Mesenchymal stem cell (in vitro differentiated cells and primary cell): Measurements from ENCODE around the gene CFAP92.
"Not testable (repeated sequence)": the region's sequence is repeated elsewhere in the genome, so short reads cannot be mapped to it uniquely, and the experiment has no call there.

ENCODE experiments used
- DNase-seq: peaks from one replicate; pipeline ENCODE4 v3.0.0-alpha.2; 2013
- H2AFZ ChIP-seq: one replicate; pipeline ENCODE4 v1.6.1; 2013; ENCODE audit warnings: low read depth, mild to moderate bottlenecking, control low read depth, inconsistent platforms, low read length, moderate library complexity
- H2AK5ac ChIP-seq: 2 replicates; pipeline ENCODE4 v1.6.1; 2013; ENCODE audit warnings: low read length, moderate library complexity, mild to moderate bottlenecking, inconsistent platforms; ENCODE audit not compliant: severe bottlenecking
- H2BK120ac ChIP-seq: one replicate; pipeline ENCODE4 v1.6.1; 2013; ENCODE audit warnings: low read depth, mild to moderate bottlenecking, inconsistent platforms, low read length, moderate library complexity
- H2BK12ac ChIP-seq, 2 experiments: one replicate each; pipeline ENCODE4 v1.6.1; 2013; ENCODE audit warnings: inconsistent platforms in 2 of 2, low read length in 2 of 2, mild to moderate bottlenecking in 2 of 2, moderate library complexity in 2 of 2, control low read depth in 1 of 2
- H2BK15ac ChIP-seq: one replicate; pipeline ENCODE4 v1.6.1; 2013; ENCODE audit warnings: mild to moderate bottlenecking, low read depth, inconsistent platforms; ENCODE audit not compliant: poor library complexity, severe bottlenecking
- H2BK5ac ChIP-seq: 2 replicates; pipeline ENCODE4 v1.6.1; 2013; ENCODE audit warnings: low read depth, mild to moderate bottlenecking, low read length, control low read depth, inconsistent platforms; ENCODE audit not compliant: poor library complexity, severe bottlenecking
- H3K14ac ChIP-seq, 2 experiments: one replicate each; pipeline ENCODE4 v1.6.1; 2013; ENCODE audit warnings: inconsistent platforms in 2 of 2, low read length in 2 of 2, control low read depth in 1 of 2, mild to moderate bottlenecking in 1 of 2, moderate library complexity in 1 of 2
- H3K18ac ChIP-seq, 2 experiments: one replicate each; pipeline ENCODE4 v1.6.1; 2013; ENCODE audit warnings: inconsistent platforms in 2 of 2, low read length in 2 of 2, control low read depth in 1 of 2, low read depth in 1 of 2, mild to moderate bottlenecking in 1 of 2
- H3K23ac ChIP-seq, 2 experiments: one replicate each; pipeline ENCODE4 v1.6.1; 2013; ENCODE audit warnings: inconsistent platforms in 2 of 2, low read length in 2 of 2, mild to moderate bottlenecking in 2 of 2, moderate library complexity in 2 of 2, control low read depth in 1 of 2
- H3K27ac ChIP-seq: 2 replicates; pipeline ENCODE4 v1.5.1; 2013; ENCODE audit warnings: mild to moderate bottlenecking, moderate library complexity, low read length, control low read depth, inconsistent platforms; ENCODE audit not compliant: poor library complexity, severe bottlenecking
- H3K27me3 ChIP-seq, 2 experiments: 2 replicates each; pipeline versions ENCODE4 v1.6.1 to v1.7.0; 2013; ENCODE audit warnings: low read length in 2 of 2, mild to moderate bottlenecking in 2 of 2, moderate library complexity in 2 of 2, control low read depth in 1 of 2, inconsistent platforms in 1 of 2; ENCODE audit not compliant: control insufficient read depth in 1 of 2, insufficient read depth in 1 of 2
- H3K36me3 ChIP-seq, 2 experiments: 2 replicates each; pipeline versions ENCODE4 v1.6.1 to v1.7.0; 2013; ENCODE audit warnings: low read length in 2 of 2, control low read depth in 1 of 2, inconsistent platforms in 1 of 2, low read depth in 1 of 2, mild to moderate bottlenecking in 1 of 2; ENCODE audit not compliant: insufficient read depth in 2 of 2, control insufficient read depth in 1 of 2
- H3K4ac ChIP-seq, 2 experiments: one replicate each; pipeline ENCODE4 v1.6.1; 2013; ENCODE audit warnings: inconsistent platforms in 2 of 2, low read length in 2 of 2, mild to moderate bottlenecking in 2 of 2, moderate library complexity in 2 of 2, control low read depth in 1 of 2, low read depth in 1 of 2
- H3K4me1 ChIP-seq: 2 replicates; pipeline ENCODE4 v1.6.1; 2013; ENCODE audit warnings: low read depth, low read length, control low read depth; ENCODE audit not compliant: control insufficient read depth, insufficient read depth
- H3K4me2 ChIP-seq: 2 replicates; pipeline ENCODE4 v1.6.1; 2013; ENCODE audit warnings: low read length, mild to moderate bottlenecking, inconsistent platforms; ENCODE audit not compliant: poor library complexity, severe bottlenecking
- H3K4me3 ChIP-seq, 2 experiments: 2 replicates each; pipeline versions ENCODE4 v1.5.1 to v1.7.0; 2013; ENCODE audit warnings: low read length in 2 of 2, mild to moderate bottlenecking in 2 of 2, control low read depth in 1 of 2, low read depth in 1 of 2; ENCODE audit not compliant: insufficient read depth in 1 of 2
- H3K79me1 ChIP-seq: replicated peaks from 2 replicates; pipeline ENCODE4 v1.6.1; 2013; ENCODE audit warnings: mild to moderate bottlenecking, control low read depth, low read length, inconsistent platforms; ENCODE audit not compliant: poor library complexity, severe bottlenecking
- H3K9ac ChIP-seq: 2 replicates; pipeline ENCODE4 v1.7.0; 2013; ENCODE audit warnings: mild to moderate bottlenecking, low read length, moderate library complexity
- H3K9me3 ChIP-seq: 2 replicates; pipeline ENCODE4 v1.7.0; 2013; ENCODE audit warnings: mild to moderate bottlenecking, low read length; ENCODE audit not compliant: control insufficient read depth
- H4K8ac ChIP-seq: one replicate; pipeline ENCODE4 v1.6.1; 2013; ENCODE audit warnings: inconsistent platforms, mild to moderate bottlenecking, low read length, moderate library complexity
- H4K91ac ChIP-seq: one replicate; pipeline ENCODE4 v1.6.1; 2013; ENCODE audit warnings: mild to moderate bottlenecking, low read length, inconsistent platforms
- WGBS: methylation state at CpG from one replicate; pipeline ENCODE4 v1.1.7; 2013; ENCODE audit warnings: mixed read lengths; 5-methylcytosine and 5-hydroxymethylcytosine counted together

CFAP92 gene

GRCh38 chr3:128872282-128872681, 121.6 kb downstream of the CFAP92 start:
- no peak overlapping the region for H4K91ac ChIP-seq
- no peak overlapping the region for H2AK5ac ChIP-seq
- no peak overlapping the region for H3K14ac ChIP-seq
- no peak overlapping the region for H3K4me3 ChIP-seq
- no peak overlapping the region for H2BK15ac ChIP-seq
- WGBS, result 74% methylated on average over 4 of the region's 4 CpGs
- H2AFZ ChIP-seq, result no peak overlapping the region
- H3K9ac ChIP-seq, result no peak overlapping the region
- H3K27ac ChIP-seq, result no peak overlapping the region
- H3K27me3 ChIP-seq, result peaks cover 0 to 18% of the 10 kb centered on the region in 2 experiments
- H3K9me3 ChIP-seq, result no peaks in the 10 kb centered on the region
- H3K18ac ChIP-seq, result no peak overlapping the region
- H2BK5ac ChIP-seq, result no peak overlapping the region
- no peak for DNase-seq
- H2BK120ac ChIP-seq, result no peak overlapping the region
- no peaks in the 10 kb centered on the region for H3K79me1 ChIP-seq
- no peaks in the 10 kb centered on the region for H3K36me3 ChIP-seq
- peaks cover 1% of the 10 kb centered on the region for H3K4me1 ChIP-seq
- H3K4me2 ChIP-seq, result no peak overlapping the region
- no peak overlapping the region for H2BK12ac ChIP-seq
- no peak overlapping the region for H3K23ac ChIP-seq
- H3K4ac ChIP-seq, result no peak overlapping the region
- H4K8ac ChIP-seq, result no peak overlapping the region

GRCh38 chr3:128870347-128870746, 123.5 kb downstream of the CFAP92 start:
- no peak overlapping the region for H2BK120ac ChIP-seq
- no peak overlapping the region for H2BK12ac ChIP-seq
- H3K36me3 ChIP-seq, result no peaks in the 10 kb centered on the region
- H3K4me3 ChIP-seq, result no peak overlapping the region
- no peak overlapping the region for H4K8ac ChIP-seq
- H2BK5ac ChIP-seq, result no peak overlapping the region
- H3K23ac ChIP-seq, result no peak overlapping the region
- H3K4me1 ChIP-seq, result peaks cover 1% of the 10 kb centered on the region
- no peaks in the 10 kb centered on the region for H3K9me3 ChIP-seq
- DNase-seq, result no peak
- no peak overlapping the region for H3K14ac ChIP-seq
- no peak overlapping the region for H3K4me2 ChIP-seq
- H3K27me3 ChIP-seq, result peaks cover 0 to 17% of the 10 kb centered on the region in 2 experiments
- H2BK15ac ChIP-seq, result no peak overlapping the region
- H3K18ac ChIP-seq, result no peak overlapping the region
- no peak overlapping the region for H3K9ac ChIP-seq
- WGBS, result 100% methylated on average over 2 of the region's 4 CpGs
- H3K79me1 ChIP-seq, result no peaks in the 10 kb centered on the region
- H2AK5ac ChIP-seq, result no peak overlapping the region
- H3K4ac ChIP-seq, result no peak overlapping the region
- no peak overlapping the region for H3K27ac ChIP-seq
- no peak overlapping the region for H2AFZ ChIP-seq
- H4K91ac ChIP-seq, result no peak overlapping the region

- H3K4me1 ChIP-seq, result peaks cover 1% of the 10 kb centered on the region
- no peak overlapping the region for H2BK120ac ChIP-seq
- WGBS, result 73% methylated on average over 4 of the region's 4 CpGs
- no peak overlapping the region for H3K4me2 ChIP-seq
- no peak overlapping the region for H2BK15ac ChIP-seq
- H2AK5ac ChIP-seq, result no peak overlapping the region
- no peak overlapping the region for H3K14ac ChIP-seq
- DNase-seq, result peak; percentile 83
- H3K23ac ChIP-seq, result peak overlapping the region in 1 of 2 experiments; percentile 31
- H3K4me3 ChIP-seq, result no peak overlapping the region
- no peak overlapping the region for H2AFZ ChIP-seq
- no peaks in the 10 kb centered on the region for H3K79me1 ChIP-seq
- no peak overlapping the region for H4K91ac ChIP-seq
- no peaks in the 10 kb centered on the region for H3K9me3 ChIP-seq
- H2BK5ac ChIP-seq, result no peak overlapping the region
- no peak overlapping the region for H3K27ac ChIP-seq
- H4K8ac ChIP-seq, result no peak overlapping the region
- H2BK12ac ChIP-seq, result no peak overlapping the region
- no peak overlapping the region for H3K9ac ChIP-seq
- no peak overlapping the region for H3K18ac ChIP-seq
- no peaks in the 10 kb centered on the region for H3K27me3 ChIP-seq
- H3K4ac ChIP-seq, result no peak overlapping the region
- H3K36me3 ChIP-seq, result no peaks in the 10 kb centered on the region
Observed at GRCh38 chr3:128867200-128868125, 126.4 kb downstream of the CFAP92 start.

- H3K36me3 ChIP-seq, H3K23ac ChIP-seq, H3K27me3 ChIP-seq, H3K9me3 ChIP-seq, H3K14ac ChIP-seq, H3K4me1 ChIP-seq, H2BK15ac ChIP-seq, H3K4me3 ChIP-seq, H4K91ac ChIP-seq, H3K4me2 ChIP-seq, H3K18ac ChIP-seq, H3K79me1 ChIP-seq, H2AFZ ChIP-seq, H3K4ac ChIP-seq, H2BK5ac ChIP-seq, H3K27ac ChIP-seq, H4K8ac ChIP-seq, H2AK5ac ChIP-seq, H2BK12ac ChIP-seq, H2BK120ac ChIP-seq: not testable (repeated sequence)
- 80% methylated on average over 16 of the region's 25 CpGs for WGBS
- DNase-seq, result peak; percentile 36
- H3K9ac ChIP-seq, result peak overlapping the region; percentile 36
Observed at GRCh38 chr3:128864849-128865804, 128.7 kb downstream of the CFAP92 start.
